H9 (cell line): ENCODE results near the gene PLEKHA4. TPM values are rescaled to one million over a fixed set of nuclear protein-coding genes. Genes with fewer than 3 reads are reported as not detected.

Source experiments
- DNase-seq: peaks from one replicate; pipeline ENCODE4 v3.0.0-alpha.2; 2017
- H2AFZ ChIP-seq: one replicate; pipeline ENCODE4 v1.6.1; 2013; ENCODE audit warnings: mild to moderate bottlenecking, low read length, control low read depth, moderate library complexity
- H2AK5ac ChIP-seq: 2 replicates; pipeline ENCODE4 v1.6.1; 2013; ENCODE audit warnings: low read length, control low read depth, mixed read lengths; ENCODE audit not compliant: insufficient read length
- H2BK120ac ChIP-seq: one replicate; pipeline ENCODE4 v1.6.1; 2013; ENCODE audit warnings: low read depth, mild to moderate bottlenecking, low read length, control low read depth, inconsistent platforms; ENCODE audit not compliant: poor library complexity, severe bottlenecking
- H2BK12ac ChIP-seq: 2 replicates; pipeline ENCODE4 v1.6.1; 2013; ENCODE audit warnings: low read length, control low read depth, mixed read lengths, low read depth; ENCODE audit not compliant: insufficient read length
- H2BK15ac ChIP-seq: 2 replicates; pipeline ENCODE4 v1.6.1; 2013; ENCODE audit warnings: low read depth, low read length, control low read depth
- H2BK20ac ChIP-seq: one replicate; pipeline ENCODE4 v1.6.1; 2013; ENCODE audit warnings: low read depth, mild to moderate bottlenecking, low read length, control low read depth, inconsistent platforms; ENCODE audit not compliant: poor library complexity, severe bottlenecking
- H2BK5ac ChIP-seq: 2 replicates; pipeline ENCODE4 v1.6.1; 2013; ENCODE audit warnings: low read length, control low read depth, mixed read lengths; ENCODE audit not compliant: insufficient read length
- H3K14ac ChIP-seq: 2 replicates; pipeline ENCODE4 v1.6.1; 2013; ENCODE audit warnings: low read length, control low read depth; ENCODE audit not compliant: insufficient read depth
- H3K18ac ChIP-seq: 2 replicates; pipeline ENCODE4 v1.6.1; 2013; ENCODE audit warnings: low read depth, mild to moderate bottlenecking, mixed read lengths, low read length, control low read depth; ENCODE audit not compliant: insufficient read length
- H3K23ac ChIP-seq: 2 replicates; pipeline ENCODE4 v1.6.1; 2013; ENCODE audit warnings: low read length, control low read depth, mixed read lengths, low read depth; ENCODE audit not compliant: insufficient read length
- H3K23me2 ChIP-seq: 2 replicates; pipeline ENCODE4 v1.6.1; 2013; ENCODE audit warnings: low read depth, mild to moderate bottlenecking, mixed read lengths, low read length, control low read depth; ENCODE audit not compliant: insufficient read length, poor library complexity, severe bottlenecking
- H3K27ac ChIP-seq: 2 replicates; pipeline ENCODE4 v1.5.1; 2013; ENCODE audit warnings: low read length, control low read depth, mixed read lengths, low read depth; ENCODE audit not compliant: insufficient read length
- H3K27me3 ChIP-seq: 2 replicates; pipeline ENCODE4 v1.6.1; 2013; ENCODE audit warnings: low read length, control low read depth, inconsistent platforms; ENCODE audit not compliant: insufficient read depth
- H3K4ac ChIP-seq: 2 replicates; pipeline ENCODE4 v1.6.1; 2013; ENCODE audit warnings: low read depth, mild to moderate bottlenecking, control low read depth, inconsistent platforms, low read length, moderate library complexity
- H3K4me1 ChIP-seq: 2 replicates; pipeline ENCODE4 v1.6.1; 2013; ENCODE audit warnings: low read length, control low read depth, inconsistent platforms; ENCODE audit not compliant: insufficient read depth
- H3K4me2 ChIP-seq: 2 replicates; pipeline ENCODE4 v1.6.1; 2013; ENCODE audit warnings: low read length, control low read depth, mixed read lengths; ENCODE audit not compliant: insufficient read length, insufficient read depth
- H3K56ac ChIP-seq: 2 replicates; pipeline ENCODE4 v1.6.1; 2013; ENCODE audit warnings: low read depth, mild to moderate bottlenecking, mixed read lengths, low read length, control low read depth; ENCODE audit not compliant: insufficient read length
- H3K79me1 ChIP-seq: 2 replicates; pipeline ENCODE4 v1.6.1; 2013; ENCODE audit warnings: low read depth, mild to moderate bottlenecking, moderate library complexity, low read length, control low read depth, inconsistent platforms; ENCODE audit not compliant: insufficient read depth, poor library complexity, severe bottlenecking
- H3K79me2 ChIP-seq: 2 replicates; pipeline ENCODE4 v1.6.1; 2013; ENCODE audit warnings: low read length, control low read depth, inconsistent platforms; ENCODE audit not compliant: insufficient read depth
- H3K9ac ChIP-seq: 2 replicates; pipeline ENCODE4 v1.6.1; 2013; ENCODE audit warnings: low read length, control low read depth, mixed read lengths; ENCODE audit not compliant: insufficient read length; ENCODE audit errors: extremely low read depth
- H3K9me3 ChIP-seq: one replicate; pipeline ENCODE4 v1.6.1; 2013; ENCODE audit warnings: low read depth, low read length, inconsistent platforms; ENCODE audit not compliant: control insufficient read depth
- H3T11ph ChIP-seq: one replicate; pipeline ENCODE4 v1.6.1; 2013; ENCODE audit warnings: mild to moderate bottlenecking, low read length, control low read depth, inconsistent platforms
- H4K20me1 ChIP-seq: one replicate; pipeline ENCODE4 v1.6.1; 2013; ENCODE audit not compliant: control insufficient read depth, insufficient read length, insufficient read depth
- H4K5ac ChIP-seq: 2 replicates; pipeline ENCODE4 v1.6.1; 2013; ENCODE audit warnings: low read depth, mild to moderate bottlenecking, mixed read lengths, low read length, control low read depth; ENCODE audit not compliant: insufficient read length
- H4K8ac ChIP-seq: replicated peaks from 2 replicates; pipeline ENCODE4 v1.6.1; 2013; ENCODE audit warnings: low read length, control low read depth, mixed read lengths, low read depth; ENCODE audit not compliant: insufficient read length
- H4K91ac ChIP-seq: 2 replicates; pipeline ENCODE4 v1.6.1; 2013; ENCODE audit warnings: low read depth, mild to moderate bottlenecking, moderate library complexity, mixed read lengths, low read length, control low read depth; ENCODE audit not compliant: insufficient read length
- H3K27ac Mint-ChIP-seq, 3 experiments: 2 replicates in 2 of 3; 3 replicates in 1 of 3; pipeline ENCODE4 v1.8.0; 2020 to 2021; ENCODE audit warnings: mixed read lengths in 3 of 3, mild to moderate bottlenecking in 1 of 3, moderate library complexity in 1 of 3
- H3K27me3 Mint-ChIP-seq: 2 replicates; pipeline ENCODE4 v1.8.0; 2021; ENCODE audit warnings: low read depth, mild to moderate bottlenecking, moderate library complexity, mixed read lengths
- H3K36me3 Mint-ChIP-seq, 3 experiments: 2 replicates in 2 of 3; 3 replicates in 1 of 3; pipeline ENCODE4 v1.8.0; 2020 to 2021; ENCODE audit warnings: low read depth in 3 of 3, mixed read lengths in 3 of 3; ENCODE audit not compliant: insufficient read depth in 1 of 3
- H3K4me1 Mint-ChIP-seq, 2 experiments: 2 replicates each; pipeline ENCODE4 v1.8.0; 2020; ENCODE audit warnings: mixed read lengths in 2 of 2
- H3K4me3 Mint-ChIP-seq, 2 experiments: 2 replicates in 1 of 2; 3 replicates in 1 of 2; pipeline ENCODE4 v1.8.0; 2020 to 2021; ENCODE audit warnings: mild to moderate bottlenecking in 2 of 2, mixed read lengths in 2 of 2, moderate library complexity in 1 of 2
- H3K9me3 Mint-ChIP-seq, 2 experiments: 2 replicates in 1 of 2; 3 replicates in 1 of 2; pipeline ENCODE4 v1.8.0; 2020; ENCODE audit warnings: mild to moderate bottlenecking in 2 of 2, mixed read lengths in 2 of 2, moderate library complexity in 1 of 2
- CTCF ChIP-seq: fragments of 200-600 bp; sonication (generic); conservative IDR thresholded peaks from 3 replicates; pipeline ENCODE4 v1.8.0; 2021; ENCODE audit warnings: antibody characterized with exemption, mild to moderate bottlenecking
- WGBS: extraction: QIAGEN DNeasy Blood & Tissue Kit; methylation state at CpG from one replicate; pipeline ENCODE4 v1.1.7; 2013; ENCODE audit warnings: missing lambda C conversion rate, low lambda C conversion rate, mixed read lengths; ENCODE audit not compliant: insufficient read length; ENCODE audit errors: extremely low coverage; 5-methylcytosine and 5-hydroxymethylcytosine counted together
- total RNA-seq: library from RNA; stranded (reverse); gene quantifications from 2 replicates; pipeline ENCODE4 v1.2.1, GENCODE V29; 2021

The PLEKHA4 gene
- total RNA-seq, 1 experiment from 2014 or later: 15.3 TPM

DNA sequence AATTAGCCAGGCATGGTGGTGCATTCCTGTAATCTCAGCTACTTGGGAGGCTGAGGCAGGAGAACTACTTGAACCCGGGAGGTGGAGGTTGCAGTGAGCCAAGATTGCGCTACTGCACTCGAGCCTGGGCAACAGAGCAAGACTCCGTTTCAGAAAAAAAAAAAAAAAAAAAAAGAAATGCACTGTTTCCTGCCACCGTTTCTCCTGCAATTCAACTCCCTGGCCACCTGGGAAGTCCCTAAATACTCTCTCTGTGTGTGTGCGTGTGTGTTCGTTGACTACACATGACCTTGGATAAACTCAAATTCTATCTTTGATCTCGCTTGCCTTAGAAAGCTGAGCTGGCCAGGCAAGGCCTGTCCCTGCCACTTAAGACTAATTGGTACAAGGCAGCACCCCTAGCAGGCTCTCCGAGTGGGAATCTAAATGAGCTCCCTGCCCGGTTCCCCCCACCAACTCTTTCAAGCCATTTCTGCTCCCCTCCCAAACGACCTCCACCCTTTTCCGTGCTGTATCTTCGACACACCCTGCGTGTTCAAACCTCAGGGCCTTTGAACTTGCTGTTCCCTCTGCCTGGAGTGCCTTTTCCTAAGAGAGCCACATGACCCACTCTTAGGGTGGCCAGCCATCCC lies 52.4 kb downstream of the PLEKHA4 start:
- H2BK15ac ChIP-seq: no peak overlapping the region; the same call in 1 of the 2 replicates
- H3K18ac ChIP-seq: no peak overlapping the region
- no peak overlapping the region for H3K4me3 Mint-ChIP-seq
- WGBS: no CpG with 5 or more reads among the region's 14 CpGs
- H3K79me2 ChIP-seq: no peaks in the 10 kb centered on the region
- peak overlapping the region in 1 of 3 experiments; percentile 58; a peak in 1 of 7 replicates for H3K27ac Mint-ChIP-seq
- peaks cover 3% of the 10 kb centered on the region for H3K23me2 ChIP-seq
- H3K79me1 ChIP-seq: no peaks in the 10 kb centered on the region
- no peak overlapping the region for H3K23ac ChIP-seq
- no peak overlapping the region for H2BK120ac ChIP-seq
- H2AFZ ChIP-seq: no peak overlapping the region
- no peak overlapping the region for H3K9ac ChIP-seq
- no peak overlapping the region; the same call in 1 of the 2 replicates for H3K14ac ChIP-seq
- H3K27me3 Mint-ChIP-seq: peaks cover 14% of the 10 kb centered on the region
- no peak overlapping the region for H2AK5ac ChIP-seq
- no peak overlapping the region for H2BK5ac ChIP-seq
- H2BK12ac ChIP-seq: no peak overlapping the region
- no peaks in the 10 kb centered on the region for H3K4me1 ChIP-seq
- no peak overlapping the region for H3K27ac ChIP-seq
- DNase-seq: no peak
- H3K56ac ChIP-seq: no peak overlapping the region
- H3K9me3 ChIP-seq: no peaks in the 10 kb centered on the region
- no peak for TF ChIP-seq CTCF
- H3T11ph ChIP-seq: no peak overlapping the region
- H3K36me3 Mint-ChIP-seq: no peaks in the 10 kb centered on the region
- H4K91ac ChIP-seq: no peak overlapping the region
- peaks cover 14 to 21% of the 10 kb centered on the region in 2 experiments for H3K4me1 Mint-ChIP-seq
- no peaks in the 10 kb centered on the region; the same call in 1 of the 2 replicates for H3K27me3 ChIP-seq
- H3K4me2 ChIP-seq: no peak overlapping the region
- H3K9me3 Mint-ChIP-seq: no peaks in the 10 kb centered on the region; a peak in 1 of 5 replicates
- no peak overlapping the region for H2BK20ac ChIP-seq
- no peaks in the 10 kb centered on the region for H4K20me1 ChIP-seq
- no peak overlapping the region for H3K4ac ChIP-seq
- no peak overlapping the region for H4K5ac ChIP-seq
- H4K8ac ChIP-seq: no peak overlapping the region
